ENCODE data around the gene MVK.

Gene MVK

DNA sequence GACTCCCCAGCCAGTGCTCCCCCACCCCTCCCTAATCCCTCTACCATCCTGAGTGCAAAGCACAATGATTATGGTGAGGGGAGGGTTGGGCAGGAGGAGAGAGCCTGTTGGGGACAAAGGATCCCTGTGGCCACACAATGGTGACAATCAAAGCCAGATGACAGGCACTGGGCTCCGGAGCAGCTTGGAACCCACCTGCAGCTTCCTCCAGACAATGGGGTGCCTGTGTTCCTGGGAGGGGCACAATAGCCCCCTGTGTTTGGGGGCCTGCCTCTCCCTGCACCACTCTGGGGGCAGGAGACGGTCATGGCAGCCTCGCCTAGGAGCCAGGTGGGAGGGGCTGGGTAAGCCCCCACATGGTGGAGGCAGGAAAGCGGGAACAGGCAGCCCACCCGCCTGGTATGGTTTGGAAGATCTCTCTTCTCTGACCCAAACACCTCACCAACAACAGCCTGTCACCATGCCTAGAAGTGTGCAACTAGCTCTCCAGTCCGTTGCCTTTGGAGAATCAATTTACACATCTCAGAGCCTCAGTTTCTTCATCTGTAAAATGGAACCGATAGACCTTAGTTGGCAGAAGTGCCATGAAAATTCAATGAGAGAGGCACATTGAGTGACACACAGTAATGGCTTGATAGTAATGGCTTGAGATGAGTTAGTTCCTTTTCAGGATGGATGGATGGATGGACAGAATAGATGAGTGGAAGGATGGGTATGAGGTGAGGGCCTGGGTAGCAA is 53.0 kb downstream of the MVK start:
- Histone ChIP-seq H2AFZ (ENCODE audit: low read length) (no peak overlapping the region), H3K79me2 (ENCODE audit: insufficient read depth, low read length) (no peaks in the 10 kb centered on the region), H3K9ac (ENCODE audit: low read length) (no peak overlapping the region), H3F3A (ENCODE audit: insufficient read depth, low read length) (no peaks in the 10 kb centered on the region), H3K4me1 (ENCODE audit: insufficient read depth, low read length, severe bottlenecking) (no peaks in the 10 kb centered on the region), H4K20me1 (ENCODE audit: insufficient read depth, low read length) (no peaks in the 10 kb centered on the region), H3K9me2 (ENCODE audit: low read depth, low read length) (no peaks in the 10 kb centered on the region), H3K27ac (ENCODE audit: low read depth, low read length, poor library complexity, severe bottlenecking) (no peak overlapping the region), H3K36me3 (ENCODE audit: insufficient read depth, low read length) (no peaks in the 10 kb centered on the region), H3K4me2 (ENCODE audit: low read length) (no peak overlapping the region), H3K9me3 (ENCODE audit: low read length) (no peaks in the 10 kb centered on the region), H3K27me3 (ENCODE audit: insufficient read depth, low read length) (no peaks in the 10 kb centered on the region), H3K4me3 (ENCODE audit: low read depth, low read length, poor library complexity, severe bottlenecking) (no peak overlapping the region)
- TF ChIP-seq EZH2 (IDR thresholded peaks at IDR 0.05; ENCODE audit: borderline replicate concordance, low read length), result no peak

DNA sequence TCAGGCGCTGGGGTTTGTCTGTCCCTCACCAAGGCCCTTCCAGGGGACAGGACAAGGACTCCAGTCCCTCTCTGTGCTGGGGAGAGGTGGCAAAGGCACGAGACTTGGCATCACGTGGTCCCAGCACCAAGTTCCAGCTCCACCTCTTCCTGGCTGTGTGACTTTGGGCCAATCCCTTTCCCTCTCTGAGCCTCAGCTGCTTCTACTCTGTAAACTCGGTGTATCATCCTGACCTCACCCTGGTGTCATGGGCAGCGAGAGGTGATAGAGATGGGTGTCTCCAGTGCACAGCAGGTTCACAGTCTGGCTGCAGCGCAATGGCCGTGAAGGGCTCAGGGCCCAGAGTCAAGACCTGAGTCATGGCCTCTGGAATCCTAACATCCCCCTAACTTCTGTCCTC is 54.0 kb downstream of the MVK start:
- Histone ChIP-seq H4K20me1 (ENCODE audit: insufficient read depth, low read length) (no peaks in the 10 kb centered on the region), H3K9me2 (ENCODE audit: low read depth, low read length) (no peaks in the 10 kb centered on the region), H3K27ac (ENCODE audit: low read depth, low read length, poor library complexity, severe bottlenecking) (no peak overlapping the region), H3K4me2 (ENCODE audit: low read length) (no peak overlapping the region), H3F3A (ENCODE audit: insufficient read depth, low read length) (no peaks in the 10 kb centered on the region), H3K79me2 (ENCODE audit: insufficient read depth, low read length) (no peaks in the 10 kb centered on the region), H2AFZ (ENCODE audit: low read length) (no peak overlapping the region), H3K4me1 (ENCODE audit: insufficient read depth, low read length, severe bottlenecking) (no peaks in the 10 kb centered on the region), H3K9me3 (ENCODE audit: low read length) (no peaks in the 10 kb centered on the region), H3K4me3 (ENCODE audit: low read depth, low read length, poor library complexity, severe bottlenecking) (no peak overlapping the region), H3K36me3 (ENCODE audit: insufficient read depth, low read length) (no peaks in the 10 kb centered on the region), H3K27me3 (ENCODE audit: insufficient read depth, low read length) (no peaks in the 10 kb centered on the region), H3K9ac (ENCODE audit: low read length) (no peak overlapping the region)
- no peak for TF ChIP-seq EZH2 (IDR thresholded peaks at IDR 0.05; ENCODE audit: borderline replicate concordance, low read length)
- TF ChIP-seq, protein P1, sequence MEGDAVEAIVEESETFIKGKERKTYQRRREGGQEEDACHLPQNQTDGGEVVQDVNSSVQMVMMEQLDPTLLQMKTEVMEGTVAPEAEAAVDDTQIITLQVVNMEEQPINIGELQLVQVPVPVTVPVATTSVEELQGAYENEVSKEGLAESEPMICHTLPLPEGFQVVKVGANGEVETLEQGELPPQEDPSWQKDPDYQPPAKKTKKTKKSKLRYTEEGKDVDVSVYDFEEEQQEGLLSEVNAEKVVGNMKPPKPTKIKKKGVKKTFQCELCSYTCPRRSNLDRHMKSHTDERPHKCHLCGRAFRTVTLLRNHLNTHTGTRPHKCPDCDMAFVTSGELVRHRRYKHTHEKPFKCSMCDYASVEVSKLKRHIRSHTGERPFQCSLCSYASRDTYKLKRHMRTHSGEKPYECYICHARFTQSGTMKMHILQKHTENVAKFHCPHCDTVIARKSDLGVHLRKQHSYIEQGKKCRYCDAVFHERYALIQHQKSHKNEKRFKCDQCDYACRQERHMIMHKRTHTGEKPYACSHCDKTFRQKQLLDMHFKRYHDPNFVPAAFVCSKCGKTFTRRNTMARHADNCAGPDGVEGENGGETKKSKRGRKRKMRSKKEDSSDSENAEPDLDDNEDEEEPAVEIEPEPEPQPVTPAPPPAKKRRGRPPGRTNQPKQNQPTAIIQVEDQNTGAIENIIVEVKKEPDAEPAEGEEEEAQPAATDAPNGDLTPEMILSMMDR (IDR thresholded peaks at IDR 0.05; ENCODE audit: low read length), result no peak

DNA sequence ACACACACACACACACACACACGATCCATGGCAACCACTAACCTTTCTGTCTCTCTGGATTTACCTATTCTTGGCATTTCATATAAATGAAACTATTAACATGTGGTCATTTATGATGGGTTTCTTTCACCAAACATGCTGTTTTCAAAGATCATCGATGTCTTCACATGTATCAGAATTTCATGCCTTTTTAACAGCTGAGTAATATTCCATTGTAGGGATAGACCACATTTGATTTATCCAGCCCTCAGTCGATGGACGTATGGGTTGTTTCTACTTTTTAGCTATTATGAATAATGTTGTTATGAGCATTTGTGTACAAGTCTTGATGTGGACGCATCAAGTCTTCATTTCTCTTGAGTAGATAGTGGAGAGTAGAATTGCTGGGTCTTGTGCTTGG is 56.5 kb downstream of the MVK start:
- Histone ChIP-seq H3K27ac (ENCODE audit: low read depth, low read length, poor library complexity, severe bottlenecking) (no peak overlapping the region), H2AFZ (ENCODE audit: low read length) (no peak overlapping the region), H3K79me2 (ENCODE audit: insufficient read depth, low read length) (no peaks in the 10 kb centered on the region), H3K4me3 (ENCODE audit: low read depth, low read length, poor library complexity, severe bottlenecking) (no peak overlapping the region), H3K9me2 (ENCODE audit: low read depth, low read length) (no peaks in the 10 kb centered on the region), H3K36me3 (ENCODE audit: insufficient read depth, low read length) (no peaks in the 10 kb centered on the region), H3K9ac (ENCODE audit: low read length) (no peak overlapping the region), H4K20me1 (ENCODE audit: insufficient read depth, low read length) (no peaks in the 10 kb centered on the region), H3K4me2 (ENCODE audit: low read length) (no peak overlapping the region), H3K9me3 (ENCODE audit: low read length) (no peaks in the 10 kb centered on the region), H3F3A (ENCODE audit: insufficient read depth, low read length) (no peaks in the 10 kb centered on the region), H3K4me1 (ENCODE audit: insufficient read depth, low read length, severe bottlenecking) (no peaks in the 10 kb centered on the region), H3K27me3 (ENCODE audit: insufficient read depth, low read length) (no peaks in the 10 kb centered on the region)
- TF ChIP-seq, protein P1 (IDR thresholded peaks at IDR 0.05; ENCODE audit: low read length), result no peak

DNA sequence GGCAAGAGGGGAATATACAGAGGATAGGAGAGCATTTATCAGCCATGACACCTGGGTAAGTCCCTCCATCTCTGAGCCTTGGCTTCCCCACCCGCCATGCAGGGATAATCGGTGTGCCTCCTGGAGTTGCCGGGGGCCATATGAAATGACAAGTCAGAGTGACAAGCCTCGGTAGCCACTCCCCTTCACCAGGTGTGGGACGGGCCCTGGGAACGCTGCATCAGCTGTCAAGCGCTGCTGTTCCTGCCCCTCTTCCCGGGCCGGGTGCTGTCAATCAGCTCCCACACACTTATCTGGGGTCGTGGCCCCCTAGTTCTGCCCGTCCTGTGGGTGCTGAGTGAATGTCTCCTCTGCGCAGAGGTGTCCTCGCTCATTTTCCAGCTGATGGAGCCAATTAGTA is 57.2 kb downstream of the MVK start:
- Histone ChIP-seq H3K4me3 (ENCODE audit: low read depth, low read length, poor library complexity, severe bottlenecking) (no peak overlapping the region), H3K4me1 (ENCODE audit: insufficient read depth, low read length, severe bottlenecking) (no peaks in the 10 kb centered on the region), H3F3A (ENCODE audit: insufficient read depth, low read length) (no peaks in the 10 kb centered on the region), H3K9me2 (ENCODE audit: low read depth, low read length) (no peaks in the 10 kb centered on the region), H3K27me3 (ENCODE audit: insufficient read depth, low read length) (no peaks in the 10 kb centered on the region), H3K9ac (ENCODE audit: low read length) (no peak overlapping the region), H3K79me2 (ENCODE audit: insufficient read depth, low read length) (no peaks in the 10 kb centered on the region), H3K4me2 (ENCODE audit: low read length) (no peak overlapping the region), H3K36me3 (ENCODE audit: insufficient read depth, low read length) (no peaks in the 10 kb centered on the region), H3K27ac (ENCODE audit: low read depth, low read length, poor library complexity, severe bottlenecking) (no peak overlapping the region), H3K9me3 (ENCODE audit: low read length) (no peaks in the 10 kb centered on the region), H4K20me1 (ENCODE audit: insufficient read depth, low read length) (no peaks in the 10 kb centered on the region), H2AFZ (ENCODE audit: low read length) (no peak overlapping the region)
- TF ChIP-seq, protein P1 (IDR thresholded peaks at IDR 0.05; ENCODE audit: low read length), result no peak
- TF ChIP-seq EZH2 (IDR thresholded peaks at IDR 0.05; ENCODE audit: borderline replicate concordance, low read length), result no peak

Measured in OCI-LY1 (cell line).